GM12878 (cell line): ENCODE results near the gene USP38. TPM values are rescaled to one million over a fixed set of nuclear protein-coding genes. Genes with fewer than 3 reads are reported as not detected.

Experiments
- ATAC-seq: fragments of 200-7000 bp; cut with Tn5 transposase; 3 replicates; pipeline ENCODE4 v1.9.1; 2020; ENCODE audit warnings: mild to moderate bottlenecking, moderate library complexity
- BruUV-seq: library from RNA; stranded (reverse); fragments of 400-500 nt; replicated peaks from 2 replicates; lab custom pipeline; 2021; lab: Mats Ljungman, UMichigan
- CTCF ChIA-PET: fragments of 300-600 bp; sonication (Branson Sonifier 250); formaldehyde crosslinking; extraction: SDS; loops from one replicate; lab custom pipeline; 2021; ENCODE audit warnings: inconsistent platforms; lab: Yijun Ruan, JAX
- POLR2A ChIA-PET: fragments of 350-600 bp; formaldehyde crosslinking; extraction: SDS; loops from one replicate; lab custom pipeline; 2021; ENCODE audit warnings: inconsistent platforms; lab: Charles Lee
- RAD21 ChIA-PET: fragments of 300-600 bp; sonication (Branson Sonifier 250); formaldehyde crosslinking; loops from one replicate; lab custom pipeline; 2023; ENCODE audit warnings: antibody characterized with exemption; ENCODE audit not compliant: unreplicated experiment; lab: Charles Lee
- SMC1A ChIA-PET: fragments of 300-600 bp; sonication (Branson Sonifier 250); formaldehyde crosslinking; loops from one replicate; lab custom pipeline; 2023; ENCODE audit not compliant: unreplicated experiment, uncharacterized antibody; lab: Charles Lee
- DNase-seq: peaks from one replicate; pipeline ENCODE4 v3.0.0-alpha.2; 2011; ENCODE audit warnings: low read depth, low spot score
- FAIRE-seq: peaks from 3 replicates; lab custom pipeline; 2011; peaks lifted over from hg19 to GRCh38; lab: Jason Lieb, UNC
- H2AFZ ChIP-seq: 2 replicates; pipeline ENCODE4 v1.6.0; 2011; ENCODE audit warnings: low read depth, low read length, control low read depth; ENCODE audit not compliant: control insufficient read depth
- H3K27ac ChIP-seq: 2 replicates; pipeline ENCODE4 v1.5.1; 2011; ENCODE audit warnings: control low read depth; ENCODE audit not compliant: control insufficient read depth, insufficient read depth
- H3K27me3 ChIP-seq, 2 experiments: replicated peaks in 1 of 2; 2 replicates each; pipeline versions ENCODE4 v1.6.0 to v1.6.1; 2011; ENCODE audit warnings: low read length in 1 of 2; ENCODE audit not compliant: control insufficient read depth in 2 of 2, insufficient read depth in 2 of 2
- H3K36me3 ChIP-seq, 2 experiments: 2 replicates each; pipeline ENCODE4 v1.5.1; 2011; ENCODE audit warnings: low read length in 1 of 2; ENCODE audit not compliant: control insufficient read depth in 2 of 2, insufficient read depth in 2 of 2
- H3K4me1 ChIP-seq: 2 replicates; pipeline ENCODE4 v1.6.1; 2011; ENCODE audit warnings: mild to moderate bottlenecking, low read length, moderate library complexity, mixed read lengths; ENCODE audit not compliant: control insufficient read depth, insufficient read depth
- H3K4me2 ChIP-seq: 2 replicates; pipeline ENCODE4 v1.6.0; 2011; ENCODE audit warnings: control low read depth; ENCODE audit not compliant: control insufficient read depth, insufficient read depth
- H3K4me3 ChIP-seq: fragments of 200-600 bp; sonication (generic); 2 replicates; pipeline ENCODE4 v1.5.1; 2016
- H3K79me2 ChIP-seq: 2 replicates; pipeline ENCODE4 v1.6.0; 2011; ENCODE audit warnings: low read length; ENCODE audit not compliant: control insufficient read depth, insufficient read depth
- H3K9ac ChIP-seq: 2 replicates; pipeline ENCODE4 v1.8.0; 2011; ENCODE audit warnings: low read length, control low read depth, mixed read lengths; ENCODE audit not compliant: control insufficient read depth, insufficient read depth
- H3K9me3 ChIP-seq: replicated peaks from 3 replicates; pipeline ENCODE4 v1.5.1; 2011; ENCODE audit warnings: mild to moderate bottlenecking, low read length; ENCODE audit not compliant: control insufficient read depth, insufficient read depth
- H4K20me1 ChIP-seq: 2 replicates; pipeline ENCODE4 v1.6.0; 2011; ENCODE audit not compliant: control insufficient read depth, insufficient read depth
- BCL11A ChIP-seq: IDR thresholded peaks from 2 replicates; pipeline ENCODE4 v1.6.1; 2011; ENCODE audit warnings: low read depth, low read length
- EZH2 ChIP-seq: IDR thresholded peaks from 2 replicates; pipeline ENCODE4 v1.6.1; 2012; ENCODE audit warnings: low read depth, mild to moderate bottlenecking, control low read depth, inconsistent platforms, low read length, borderline replicate concordance; ENCODE audit not compliant: control insufficient read depth
- IRF4 ChIP-seq: IDR thresholded peaks from 2 replicates; pipeline ENCODE4 v1.6.1; 2011; ENCODE audit warnings: low read depth, low read length
- NFXL1 ChIP-seq: fragments of 450-650 bp; IDR thresholded peaks from 2 replicates; pipeline ENCODE4 v1.6.1; 2017; ENCODE audit warnings: antibody characterized with exemption, mild to moderate bottlenecking, borderline replicate concordance
- POLR2AphosphoS2 ChIP-seq: IDR thresholded peaks from 2 replicates; pipeline ENCODE4 v1.6.1; 2011; ENCODE audit warnings: low read depth, mild to moderate bottlenecking, low read length, improper control_type of control experiment, moderate library complexity
- RBBP5 ChIP-seq: fragments of 200-600 bp; sonication (generic); conservative IDR thresholded peaks from 2 replicates; pipeline ENCODE4 v1.6.1; 2016
- RCOR1 ChIP-seq: conservative IDR thresholded peaks from 2 replicates; pipeline ENCODE4 v1.6.1; 2012; ENCODE audit warnings: low read depth, low read length, improper control_type of control experiment
- RUNX3 ChIP-seq: IDR thresholded peaks from 2 replicates; pipeline ENCODE4 v1.6.1; 2012; ENCODE audit warnings: low read length, inconsistent platforms
- SRF ChIP-seq, 2 experiments: IDR thresholded peaks; 2 replicates each; pipeline ENCODE4 v1.6.1; 2011; ENCODE audit warnings: low read depth in 2 of 2, low read length in 2 of 2, mild to moderate bottlenecking in 1 of 2, moderate library complexity in 1 of 2
- WRNIP1 ChIP-seq: IDR thresholded peaks from 2 replicates; pipeline ENCODE4 v1.6.1; 2011; ENCODE audit warnings: low read depth, low read length, improper control_type of control experiment, borderline replicate concordance
- ZNF622 ChIP-seq: fragments of 450-650 bp; IDR thresholded peaks from 2 replicates; pipeline ENCODE4 v1.6.1; 2017; ENCODE audit warnings: mild to moderate bottlenecking, inconsistent platforms
- WGBS: methylation state at CpG from one replicate; pipeline ENCODE4 v1.1.6; 2016; ENCODE audit warnings: low lambda C conversion rate; ENCODE audit not compliant: insufficient replicate concordance, insufficient coverage; ENCODE audit errors: missing lambda C conversion rate; 5-methylcytosine and 5-hydroxymethylcytosine counted together
- in situ Hi-C: fragments of 300-500 bp; cut with MboI; formaldehyde crosslinking; loops from 9 replicates; pipeline ENCODE4 v1.14.3; 2018; ENCODE audit warnings: mixed read lengths
- intact Hi-C: fragments of 100-400 bp; cut with micrococcal nuclease; formaldehyde crosslinking; loops from one replicate; pipeline ENCODE4 v1.14.2; 2022; ENCODE audit not compliant: unreplicated experiment
- polyA plus RNA-seq, 11 experiments: library from polyadenylated mRNA; depleted of rRNA in 4 of 11; unstranded in 6 of 11; stranded (reverse) in 5 of 11; fragments of >200 nt; fragmentation: Nextera tagmentation in 4 of 11; fragmentation: Illumina TruSeq in 1 of 11; extraction: Ambion mirVana in 4 of 11; extraction: Trizol in 1 of 11; gene quantifications; 1 replicate in 1 of 11; 2 replicates in 10 of 11; pipeline versions ENCODE4 v1.2.1 to v1.2.3, GENCODE V29; 2011 to 2016; ENCODE audit warnings: inconsistent platforms in 2 of 11, missing spikeins in 2 of 11, low read depth in 1 of 11
- total RNA-seq, 4 experiments: library from RNA; depleted of rRNA in 3 of 4; stranded (reverse); fragments of >200 nt in 3 of 4; fragmentation: Illumina TruSeq in 1 of 4; extraction: Trizol in 1 of 4; gene quantifications; 2 replicates each; pipeline versions ENCODE4 v1.2.1 to v1.2.3, GENCODE V29; 2013 to 2021
- TF ChIP-seq, protein P1 (sequence below): fragments of 450-650 bp; IDR thresholded peaks from 2 replicates; pipeline ENCODE4 v1.6.1; 2018; ENCODE audit warnings: mild to moderate bottlenecking, low read depth, moderate library complexity; ENCODE audit not compliant: partially characterized antibody
- TF ChIP-seq, protein P2 (sequence below): IDR thresholded peaks from 2 replicates; pipeline ENCODE4 v1.6.1; 2012; ENCODE audit warnings: low read depth, low read length, improper control_type of control experiment
- TF ChIP-seq, protein P3 (sequence below): IDR thresholded peaks from 2 replicates; pipeline ENCODE4 v1.6.1; 2011; ENCODE audit warnings: low read depth, low read length, improper control_type of control experiment, borderline replicate concordance
- TF ChIP-seq, protein P4 (sequence below): fragments of 450-650 bp; formaldehyde crosslinking; IDR thresholded peaks from 2 replicates; pipeline ENCODE4 v1.5.0; 2022; ENCODE audit warnings: mild to moderate bottlenecking, missing genetic modification characterization

Gene USP38
- total and polyA plus RNA-seq, 10 of the 15 experiments (the other 5 are each of a cell fraction or from before 2014, with no cell fraction given): 4.4 to 19.0 (median 14.7) TPM

DNA sequence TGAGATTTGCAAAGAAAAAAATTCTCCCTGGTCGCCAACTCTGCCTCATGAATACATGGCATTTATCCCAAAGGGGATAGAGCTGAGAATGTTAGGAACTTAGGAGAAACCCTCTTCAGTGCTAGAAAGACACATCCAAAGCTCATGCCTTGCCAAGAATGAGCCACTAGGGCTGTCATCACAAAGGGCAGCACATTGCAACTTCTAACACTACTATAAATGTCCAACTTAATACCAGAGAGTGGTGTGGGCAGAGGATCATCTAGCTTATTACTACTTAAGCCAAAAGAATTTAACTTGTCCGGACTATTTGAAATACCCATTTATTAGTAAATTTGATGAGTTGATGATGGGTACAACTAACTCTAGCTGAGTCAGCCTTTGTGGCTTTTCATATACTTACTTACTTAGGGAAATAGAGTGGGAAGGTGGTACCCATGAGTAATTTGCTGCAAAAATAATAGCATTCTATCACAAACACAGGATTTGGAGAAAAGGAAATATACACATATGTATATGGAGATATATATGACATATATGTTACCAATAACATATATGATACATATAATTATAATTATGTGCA, 85.6 kb downstream of the USP38 start:
- Histone ChIP-seq H3K4me1 (no peaks in the 10 kb centered on the region), H3K9ac (no peak overlapping the region), H3K36me3 (no peaks in the 10 kb centered on the region), H3K27me3 (no peaks in the 10 kb centered on the region), H2AFZ (no peak overlapping the region), H4K20me1 (no peaks in the 10 kb centered on the region), H3K4me2 (no peak overlapping the region), H3K79me2 (no peaks in the 10 kb centered on the region), H3K4me3 (no peak overlapping the region), H3K9me3 (no peaks in the 10 kb centered on the region; the same call in 2 of the 3 replicates), H3K27ac (no peak overlapping the region)
- ChIA-PET CTCF (no interaction called here), RAD21 (no interaction called here), SMC1A (interaction anchor here (1.2 kb wide), 1 partner anchor 14 kb away, joined by 3 read pairs; no protein-coding TSS in a partner anchor), POLR2A (no interaction called here)
- in situ Hi-C loops: no loop called here
- intact Hi-C loops: no loop called here
- ATAC-seq (no peak), FAIRE-seq (no peak), DNase-seq (no peak)
- no TSS peak for BruUV-seq
- WGBS: 65% methylated on average over 2 of the region's 2 CpGs
- TF ChIP-seq, protein P1, sequence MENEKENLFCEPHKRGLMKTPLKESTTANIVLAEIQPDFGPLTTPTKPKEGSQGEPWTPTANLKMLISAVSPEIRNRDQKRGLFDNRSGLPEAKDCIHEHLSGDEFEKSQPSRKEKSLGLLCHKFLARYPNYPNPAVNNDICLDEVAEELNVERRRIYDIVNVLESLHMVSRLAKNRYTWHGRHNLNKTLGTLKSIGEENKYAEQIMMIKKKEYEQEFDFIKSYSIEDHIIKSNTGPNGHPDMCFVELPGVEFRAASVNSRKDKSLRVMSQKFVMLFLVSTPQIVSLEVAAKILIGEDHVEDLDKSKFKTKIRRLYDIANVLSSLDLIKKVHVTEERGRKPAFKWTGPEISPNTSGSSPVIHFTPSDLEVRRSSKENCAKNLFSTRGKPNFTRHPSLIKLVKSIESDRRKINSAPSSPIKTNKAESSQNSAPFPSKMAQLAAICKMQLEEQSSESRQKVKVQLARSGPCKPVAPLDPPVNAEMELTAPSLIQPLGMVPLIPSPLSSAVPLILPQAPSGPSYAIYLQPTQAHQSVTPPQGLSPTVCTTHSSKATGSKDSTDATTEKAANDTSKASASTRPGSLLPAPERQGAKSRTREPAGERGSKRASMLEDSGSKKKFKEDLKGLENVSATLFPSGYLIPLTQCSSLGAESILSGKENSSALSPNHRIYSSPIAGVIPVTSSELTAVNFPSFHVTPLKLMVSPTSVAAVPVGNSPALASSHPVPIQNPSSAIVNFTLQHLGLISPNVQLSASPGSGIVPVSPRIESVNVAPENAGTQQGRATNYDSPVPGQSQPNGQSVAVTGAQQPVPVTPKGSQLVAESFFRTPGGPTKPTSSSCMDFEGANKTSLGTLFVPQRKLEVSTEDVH: no peak
- TF ChIP-seq POLR2AphosphoS2: no peak
- no peak for TF ChIP-seq ZNF622
- no peak for TF ChIP-seq BCL11A
- TF ChIP-seq, protein P2, sequence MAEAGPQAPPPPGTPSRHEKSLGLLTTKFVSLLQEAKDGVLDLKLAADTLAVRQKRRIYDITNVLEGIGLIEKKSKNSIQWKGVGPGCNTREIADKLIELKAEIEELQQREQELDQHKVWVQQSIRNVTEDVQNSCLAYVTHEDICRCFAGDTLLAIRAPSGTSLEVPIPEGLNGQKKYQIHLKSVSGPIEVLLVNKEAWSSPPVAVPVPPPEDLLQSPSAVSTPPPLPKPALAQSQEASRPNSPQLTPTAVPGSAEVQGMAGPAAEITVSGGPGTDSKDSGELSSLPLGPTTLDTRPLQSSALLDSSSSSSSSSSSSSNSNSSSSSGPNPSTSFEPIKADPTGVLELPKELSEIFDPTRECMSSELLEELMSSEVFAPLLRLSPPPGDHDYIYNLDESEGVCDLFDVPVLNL: no peak
- TF ChIP-seq NFXL1: no peak
- no peak for TF ChIP-seq IRF4
- TF ChIP-seq RCOR1: no peak
- TF ChIP-seq WRNIP1: no peak
- TF ChIP-seq RBBP5: no peak
- TF ChIP-seq, protein P3, sequence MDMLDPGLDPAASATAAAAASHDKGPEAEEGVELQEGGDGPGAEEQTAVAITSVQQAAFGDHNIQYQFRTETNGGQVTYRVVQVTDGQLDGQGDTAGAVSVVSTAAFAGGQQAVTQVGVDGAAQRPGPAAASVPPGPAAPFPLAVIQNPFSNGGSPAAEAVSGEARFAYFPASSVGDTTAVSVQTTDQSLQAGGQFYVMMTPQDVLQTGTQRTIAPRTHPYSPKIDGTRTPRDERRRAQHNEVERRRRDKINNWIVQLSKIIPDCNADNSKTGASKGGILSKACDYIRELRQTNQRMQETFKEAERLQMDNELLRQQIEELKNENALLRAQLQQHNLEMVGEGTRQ: no peak
- no peak for TF ChIP-seq SRF (IDR thresholded peaks at IDR 0.05; ENCODE audit: low read depth in 2 of 2, low read length in 2 of 2)
- no peak for TF ChIP-seq EZH2
- TF ChIP-seq RUNX3: no peak
- TF ChIP-seq, protein P4, sequence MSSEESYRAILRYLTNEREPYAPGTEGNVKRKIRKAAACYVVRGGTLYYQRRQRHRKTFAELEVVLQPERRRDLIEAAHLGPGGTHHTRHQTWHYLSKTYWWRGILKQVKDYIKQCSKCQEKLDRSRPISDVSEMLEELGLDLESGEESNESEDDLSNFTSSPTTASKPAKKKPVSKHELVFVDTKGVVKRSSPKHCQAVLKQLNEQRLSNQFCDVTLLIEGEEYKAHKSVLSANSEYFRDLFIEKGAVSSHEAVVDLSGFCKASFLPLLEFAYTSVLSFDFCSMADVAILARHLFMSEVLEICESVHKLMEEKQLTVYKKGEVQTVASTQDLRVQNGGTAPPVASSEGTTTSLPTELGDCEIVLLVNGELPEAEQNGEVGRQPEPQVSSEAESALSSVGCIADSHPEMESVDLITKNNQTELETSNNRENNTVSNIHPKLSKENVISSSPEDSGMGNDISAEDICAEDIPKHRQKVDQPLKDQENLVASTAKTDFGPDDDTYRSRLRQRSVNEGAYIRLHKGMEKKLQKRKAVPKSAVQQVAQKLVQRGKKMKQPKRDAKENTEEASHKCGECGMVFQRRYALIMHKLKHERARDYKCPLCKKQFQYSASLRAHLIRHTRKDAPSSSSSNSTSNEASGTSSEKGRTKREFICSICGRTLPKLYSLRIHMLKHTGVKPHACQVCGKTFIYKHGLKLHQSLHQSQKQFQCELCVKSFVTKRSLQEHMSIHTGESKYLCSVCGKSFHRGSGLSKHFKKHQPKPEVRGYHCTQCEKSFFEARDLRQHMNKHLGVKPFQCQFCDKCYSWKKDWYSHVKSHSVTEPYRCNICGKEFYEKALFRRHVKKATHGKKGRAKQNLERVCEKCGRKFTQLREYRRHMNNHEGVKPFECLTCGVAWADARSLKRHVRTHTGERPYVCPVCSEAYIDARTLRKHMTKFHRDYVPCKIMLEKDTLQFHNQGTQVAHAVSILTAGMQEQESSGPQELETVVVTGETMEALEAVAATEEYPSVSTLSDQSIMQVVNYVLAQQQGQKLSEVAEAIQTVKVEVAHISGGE (CRISPR knock-in tag): no peak
